ENCODE data around the gene ALAS1. TPM values are rescaled to one million over a fixed set of nuclear protein-coding genes. Genes with fewer than 3 reads are reported as not detected.

The ALAS1 gene
- total and polyA plus RNA-seq, 2 experiments from 2014 or later = 17.8 to 42.8 TPM

- Histone ChIP-seq H3K9me2 (ENCODE audit: insufficient read depth) (no peaks in the 10 kb centered on the region), H3K36me3 (ENCODE audit: insufficient read depth) (peaks cover 85% of the 10 kb centered on the region), H2AFZ (no peak overlapping the region), H4K20me1 (replicated peaks; ENCODE audit: insufficient read depth) (peaks cover 45% of the 10 kb centered on the region), H3K4me3 (no peak overlapping the region), H3F3A (replicated peaks; ENCODE audit: low read depth) (peaks cover 19% of the 10 kb centered on the region), H3K79me2 (replicated peaks; ENCODE audit: insufficient read depth) (peaks cover 41% of the 10 kb centered on the region), H3K27ac (ENCODE audit: low read depth) (no peak overlapping the region), H3K4me2 (no peak overlapping the region), H3K4me1 (ENCODE audit: insufficient read depth) (no peaks in the 10 kb centered on the region), H3K27me3 (ENCODE audit: insufficient read depth) (no peaks in the 10 kb centered on the region)
- no peak overlapping the region for H3K4me3 Mint-ChIP-seq
- H3K4me1 Mint-ChIP-seq = no peaks in the 10 kb centered on the region
- H3K9me3 Mint-ChIP-seq = no peaks in the 10 kb centered on the region
- H3K36me3 Mint-ChIP-seq (ENCODE audit: low read depth) = peaks cover 98% of the 10 kb centered on the region
- no peak overlapping the region for H3K27ac Mint-ChIP-seq
- peaks cover 1% of the 10 kb centered on the region for H3K27me3 Mint-ChIP-seq (ENCODE audit: insufficient read depth, low read depth, poor library complexity)
- ATAC-seq (no peak), DNase-seq (ENCODE audit: low spot score) (no peak)
- TF ChIP-seq NANOG (IDR thresholded peaks at IDR 0.05; ENCODE audit: borderline replicate concordance) (no peak), ETS1 (IDR thresholded peaks at IDR 0.05) (no peak), ZNF462 (CRISPR knock-in tag; IDR thresholded peaks at IDR 0.05) (no peak), POLR2AphosphoS5 (IDR thresholded peaks at IDR 0.05; ENCODE audit: low read depth) (no peak), EZH2 (IDR thresholded peaks at IDR 0.05; ENCODE audit: low read depth, unreplicated experiment) (no peak), STAT1 (IDR thresholded peaks at IDR 0.05; ENCODE audit: unreplicated experiment) (no peak), CREB1 (CRISPR knock-in tag; IDR thresholded peaks at IDR 0.05; ENCODE audit: low read depth) (no peak), REST (IDR thresholded peaks at IDR 0.05; ENCODE audit: unreplicated experiment) (no peak), ZNF331 (CRISPR knock-in tag; IDR thresholded peaks at IDR 0.05; ENCODE audit: low read depth) (no peak), ZNF114 (CRISPR knock-in tag; IDR thresholded peaks at IDR 0.05) (no peak), EZH2phosphoT487 (IDR thresholded peaks at IDR 0.05; ENCODE audit: unreplicated experiment) (no peak), JUNB (IDR thresholded peaks at IDR 0.05; ENCODE audit: unreplicated experiment) (no peak), CTCF (conservative IDR thresholded peaks at IDR 0.05; ENCODE audit: low read depth in 2 of 2) (no peak)
Observed at GRCh38 chr3:52259448-52259847, 61.5 kb downstream of the ALAS1 start.

Measured in GM23338 (cell line).